ENCODE data around the gene MSH5. TPM values are rescaled to one million over a fixed set of nuclear protein-coding genes. Genes with fewer than 3 reads are reported as not detected.

The MSH5 gene
- total and polyA plus RNA-seq, 9 of the 15 experiments (the other 6 are each of a cell fraction or from before 2014, with no cell fraction given) = 12.5 to 104 (median 46.6) TPM

- DNase-seq (ENCODE audit: extremely low read depth in 1 of 4, low spot score in 3 of 4) = no peak
- FAIRE-seq = no peak
- H3K27me3 ChIP-seq (ENCODE audit: control insufficient read depth in 2 of 2, insufficient read depth in 2 of 2, low read length in 2 of 2) = no peaks in the 10 kb centered on the region
- CTCF ChIA-PET (ENCODE audit: low intra/inter-chr PET ratio) = interaction anchor here (1.0 kb wide), 1 partner anchor 31 kb away, joined by 3 read pairs; no protein-coding TSS in a partner anchor
- TF ChIP-seq POLR2AphosphoS2 (IDR thresholded peaks at IDR 0.05; ENCODE audit: low read length) (peak; percentile 57; the same call in 1 of the 2 replicates), IFI16 (CRISPR knock-in tag; IDR thresholded peaks at IDR 0.05) (no peak), ZNF282 (CRISPR knock-in tag; IDR thresholded peaks at IDR 0.05) (0 out of 2 replicates have a peak, but pooled peaks have one; percentile 55), CTCF (IDR thresholded peaks at IDR 0.05 in 2 of 3, conservative IDR thresholded peaks at IDR 0.05 in 1 of 3; ENCODE audit: insufficient read depth in 2 of 3, low read depth in 1 of 3, low read length in 3 of 3) (peak in 1 of 3 experiments; percentile 9; a peak in 1 of 6 replicates)
- peak overlapping the region in 1 of 2 experiments; percentile 33; a peak in 2 of 4 replicates for H3K9ac ChIP-seq (ENCODE audit: insufficient read depth in 1 of 2, low read depth in 2 of 2, low read length in 2 of 2)
- no peaks in the 10 kb centered on the region for H3K79me2 ChIP-seq (ENCODE audit: control insufficient read depth, insufficient read depth, low read length)
- H3K9me1 ChIP-seq (ENCODE audit: control insufficient read depth, insufficient read depth, low read length) = no peaks in the 10 kb centered on the region
- no peak overlapping the region for H3K4me2 ChIP-seq (ENCODE audit: insufficient read depth, low read length)
- no peak overlapping the region for H3K27ac ChIP-seq (ENCODE audit: extremely low read depth, low read depth, low read length)
- WGBS (ENCODE audit: insufficient coverage, low coverage, missing lambda C conversion rate) = 72% methylated on average over 5 of the region's 5 CpGs
- intact Hi-C loops (cut with micrococcal nuclease) = no loop called here
- H3K9me3 ChIP-seq (replicated peaks; ENCODE audit: control insufficient read depth, insufficient read depth, low read depth, low read length) = no peaks in the 10 kb centered on the region
- in situ Hi-C loops (cut with MboI) = no loop called here
- H4K20me1 ChIP-seq (replicated peaks; ENCODE audit: control insufficient read depth, insufficient read depth, low read length) = no peaks in the 10 kb centered on the region
- peaks cover 63% of the 10 kb centered on the region for H3K36me3 ChIP-seq (ENCODE audit: control insufficient read depth, insufficient read depth, low read length)
- peaks cover 0 to 12% of the 10 kb centered on the region in 2 experiments; a peak in 3 of 5 replicates for H3K4me1 ChIP-seq (replicated peaks in 1 of 2; ENCODE audit: control insufficient read depth in 2 of 2, insufficient read depth in 2 of 2, low read length in 2 of 2)
- POLR2A ChIA-PET = interaction anchor here (1.0 to 6.6 kb wide), 9 partner anchors 8 to 67 kb away, joined by 3 to 85 read pairs (median 7); partner anchors contain the start of genes CLIC1, HSPA1B, MSH5 and VWA7
- H2AFZ ChIP-seq (ENCODE audit: low read depth, low read length) = no peak overlapping the region
- BruUV-seq (replicated peaks) = no TSS peak
- ATAC-seq = no peak
- no peak overlapping the region for H3K4me3 ChIP-seq
These were observed 21.0 kb downstream of the MSH5 start for GRCh38 chr6:31760790-31761189.
